Hepatocyte (in vitro differentiated cells): Measurements from ENCODE around the gene DNAH7. TPM values are rescaled to one million over a fixed set of nuclear protein-coding genes. Genes with fewer than 3 reads are reported as not detected.

Experiments
- DNase-seq: peaks from one replicate; pipeline ENCODE4 v3.0.0-alpha.2; 2016; ENCODE audit warnings: low spot score
- H2AFZ ChIP-seq: fragments of 200-600 bp; sonication (generic); 2 replicates; pipeline ENCODE4 v1.6.0; 2016; ENCODE audit warnings: antibody characterized with exemption, mild to moderate bottlenecking
- H3K27ac ChIP-seq: fragments of 200-600 bp; sonication (generic); 2 replicates; pipeline ENCODE4 v1.5.1; 2016; ENCODE audit warnings: mild to moderate bottlenecking
- H3K27me3 ChIP-seq: fragments of 200-600 bp; sonication (generic); 2 replicates; pipeline ENCODE4 v1.6.1; 2016
- H3K36me3 ChIP-seq: fragments of 200-600 bp; sonication (generic); replicated peaks from 2 replicates; pipeline ENCODE4 v1.5.1; 2016; ENCODE audit warnings: low read depth; ENCODE audit not compliant: insufficient read depth
- H3K4me1 ChIP-seq: fragments of 200-600 bp; sonication (generic); 2 replicates; pipeline ENCODE4 v1.5.1; 2016; ENCODE audit warnings: mild to moderate bottlenecking, moderate library complexity; ENCODE audit not compliant: insufficient read depth
- H3K4me2 ChIP-seq: fragments of 200-600 bp; sonication (generic); 2 replicates; pipeline ENCODE4 v1.6.0; 2016
- H3K4me3 ChIP-seq: fragments of 200-600 bp; sonication (generic); 2 replicates; pipeline ENCODE4 v1.5.1; 2016; ENCODE audit warnings: mild to moderate bottlenecking
- H3K79me2 ChIP-seq: fragments of 200-600 bp; sonication (generic); 2 replicates; pipeline ENCODE4 v1.6.0; 2017; ENCODE audit warnings: mild to moderate bottlenecking
- H3K9me2 ChIP-seq: fragments of 200-600 bp; sonication (generic); replicated peaks from 2 replicates; pipeline ENCODE4 v1.6.0; 2017; ENCODE audit warnings: mild to moderate bottlenecking; ENCODE audit not compliant: insufficient read depth
- H3K9me3 ChIP-seq: fragments of 200-600 bp; sonication (generic); 2 replicates; pipeline ENCODE4 v1.5.1; 2016; ENCODE audit warnings: low read depth, mild to moderate bottlenecking
- H4K20me1 ChIP-seq: fragments of 200-600 bp; sonication (generic); 2 replicates; pipeline ENCODE4 v1.6.0; 2016; ENCODE audit warnings: mild to moderate bottlenecking; ENCODE audit not compliant: insufficient read depth, poor library complexity, severe bottlenecking
- CTCF ChIP-seq: fragments of 200-600 bp; sonication (generic); IDR thresholded peaks from 2 replicates; pipeline ENCODE4 v1.5.1; 2016; ENCODE audit warnings: antibody characterized with exemption, mild to moderate bottlenecking; ENCODE audit not compliant: poor library complexity
- EZH2 ChIP-seq: fragments of 200-600 bp; sonication (generic); IDR thresholded peaks from 2 replicates; pipeline ENCODE4 v1.6.1; 2016; ENCODE audit warnings: antibody characterized with exemption, mild to moderate bottlenecking, borderline replicate concordance
- EZH2phosphoT487 ChIP-seq: fragments of 200-600 bp; sonication (generic); IDR thresholded peaks from one replicate; pipeline ENCODE4 v1.6.1; 2018; ENCODE audit warnings: antibody characterized with exemption, mild to moderate bottlenecking, low read depth, moderate library complexity; ENCODE audit not compliant: unreplicated experiment, severe bottlenecking
- WGBS: methylation state at CpG from one replicate; pipeline ENCODE4 v1.1.6; 2016; ENCODE audit warnings: low lambda C conversion rate; ENCODE audit errors: missing lambda C conversion rate; 5-methylcytosine and 5-hydroxymethylcytosine counted together
- polyA plus RNA-seq: library from polyadenylated mRNA; unstranded; fragments of >200 nt; fragmentation: Nextera tagmentation; extraction: Ambion mirVana; gene quantifications from 2 replicates; pipeline ENCODE4 v1.2.1, GENCODE V29; 2016
- total RNA-seq: library from RNA; depleted of rRNA; stranded (reverse); fragments of >200 nt; gene quantifications from 2 replicates; pipeline ENCODE4 v1.2.3, GENCODE V29; 2014

DNAH7 gene
- total and polyA plus RNA-seq, 2 experiments from 2014 or later = 0.29 to 1.2 TPM

- TF ChIP-seq CTCF (no peak), EZH2phosphoT487 (no peak), EZH2 (no peak)
- H3K4me1 ChIP-seq = no peaks in the 10 kb centered on the region
- no peak overlapping the region for H3K4me3 ChIP-seq
- H3K79me2 ChIP-seq = no peaks in the 10 kb centered on the region
- H4K20me1 ChIP-seq = no peaks in the 10 kb centered on the region
- no peak overlapping the region for H3K27ac ChIP-seq
- no peaks in the 10 kb centered on the region for H3K36me3 ChIP-seq
- H3K9me2 ChIP-seq = no peaks in the 10 kb centered on the region
- H3K4me2 ChIP-seq = no peak overlapping the region
- no peak for DNase-seq
- WGBS = 94% methylated on average over 2 of the region's 2 CpGs
- H3K27me3 ChIP-seq = no peaks in the 10 kb centered on the region
- H2AFZ ChIP-seq = no peak overlapping the region
- H3K9me3 ChIP-seq = no peaks in the 10 kb centered on the region
These were observed 286.5 kb downstream of the DNAH7 start for GRCh38 chr2:195782156-195782555.

- 92% methylated on average over 2 of the region's 2 CpGs for WGBS
- H3K4me1 ChIP-seq = no peaks in the 10 kb centered on the region
These were observed 289.1 kb downstream of the DNAH7 start for GRCh38 chr2:195779491-195779890.

GRCh38 chr2:195769975-195770374 lies 298.7 kb downstream of the DNAH7 start:
- Histone ChIP-seq H3K9me3 (no peaks in the 10 kb centered on the region), H3K9me2 (no peaks in the 10 kb centered on the region), H3K4me2 (no peak overlapping the region), H2AFZ (no peak overlapping the region), H3K79me2 (no peaks in the 10 kb centered on the region), H4K20me1 (no peaks in the 10 kb centered on the region), H3K27ac (no peak overlapping the region), H3K36me3 (no peaks in the 10 kb centered on the region), H3K4me1 (no peaks in the 10 kb centered on the region), H3K4me3 (no peak overlapping the region), H3K27me3 (no peaks in the 10 kb centered on the region)
- TF ChIP-seq EZH2 = no peak
- no peak for DNase-seq

More at GRCh38 chr2:195779491-195779890, 289.1 kb downstream of the DNAH7 start:
- no peak overlapping the region for H3K27ac ChIP-seq
- no peak for TF ChIP-seq CTCF
- TF ChIP-seq EZH2phosphoT487 = no peak
- no peak for TF ChIP-seq EZH2
- H3K79me2 ChIP-seq = no peaks in the 10 kb centered on the region
- H3K4me3 ChIP-seq = no peak overlapping the region
- no peaks in the 10 kb centered on the region for H3K27me3 ChIP-seq
- no peak overlapping the region for H3K4me2 ChIP-seq
- no peaks in the 10 kb centered on the region for H3K9me2 ChIP-seq
- H4K20me1 ChIP-seq = no peaks in the 10 kb centered on the region
- DNase-seq = no peak
- H2AFZ ChIP-seq = no peak overlapping the region
- H3K36me3 ChIP-seq = no peaks in the 10 kb centered on the region
- no peaks in the 10 kb centered on the region for H3K9me3 ChIP-seq

- H3K9me3 ChIP-seq = no peaks in the 10 kb centered on the region
- TF ChIP-seq CTCF = no peak
- TF ChIP-seq EZH2 = no peak
- no peak overlapping the region for H3K4me2 ChIP-seq
- WGBS = 89% methylated on average over 2 of the region's 2 CpGs
- H3K27ac ChIP-seq = no peak overlapping the region
- H3K36me3 ChIP-seq = no peaks in the 10 kb centered on the region
- no peaks in the 10 kb centered on the region for H3K79me2 ChIP-seq
- H3K4me1 ChIP-seq = no peaks in the 10 kb centered on the region
- H3K4me3 ChIP-seq = no peak overlapping the region
- DNase-seq = no peak
- no peaks in the 10 kb centered on the region for H3K27me3 ChIP-seq
- no peaks in the 10 kb centered on the region for H4K20me1 ChIP-seq
- H2AFZ ChIP-seq = no peak overlapping the region
- H3K9me2 ChIP-seq = no peaks in the 10 kb centered on the region
These were observed 300.2 kb downstream of the DNAH7 start for GRCh38 chr2:195768431-195768830.
